ENCODE data around the gene SPAG16. TPM values are rescaled to one million over a fixed set of nuclear protein-coding genes. Genes with fewer than 3 reads are reported as not detected.

The SPAG16 gene
- total RNA-seq, 2 donors from 2014 or later, result 15.5 to 22.8 TPM

GRCh38 chr2:213789940-213790339, 505.7 kb downstream of the SPAG16 start:
- H3K4me3 ChIP-seq, result no peak overlapping the region
- TF ChIP-seq CTCF (IDR thresholded peaks at IDR 0.05), result no peak
- no peak for TF ChIP-seq POLR2A (IDR thresholded peaks at IDR 0.05)
- H3K9me3 ChIP-seq, result no peaks in the 10 kb centered on the region
- intact Hi-C loops (cut with DNase I), result no loop called here
- 73 to 74% methylated on average over 1 of the region's 1 CpG for WGBS, 2 donors
- no peaks in the 10 kb centered on the region for H3K27me3 ChIP-seq
- H3K4me1 ChIP-seq, result no peaks in the 10 kb centered on the region
- ATAC-seq, result no peak
- no peak for DNase-seq
- no peak overlapping the region for H3K27ac ChIP-seq
- no peaks in the 10 kb centered on the region for H3K36me3 ChIP-seq (replicated peaks in 1 of 2; ENCODE audit: insufficient read depth in 1 of 2, low read depth in 2 of 2)

- Histone ChIP-seq H3K36me3 (replicated peaks in 1 of 2; ENCODE audit: insufficient read depth in 1 of 2, low read depth in 2 of 2) (no peaks in the 10 kb centered on the region), H3K9me3 (no peaks in the 10 kb centered on the region), H3K27ac (no peak overlapping the region), H3K27me3 (no peaks in the 10 kb centered on the region), H3K4me1 (no peaks in the 10 kb centered on the region), H3K4me3 (no peak overlapping the region)
- 82 to 95% methylated on average over 3 of the region's 3 CpGs for WGBS, 2 donors
- intact Hi-C loops (cut with DNase I), result no loop called here
- ATAC-seq (no peak), DNase-seq (no peak)
- TF ChIP-seq POLR2A (IDR thresholded peaks at IDR 0.05) (no peak), CTCF (IDR thresholded peaks at IDR 0.05) (no peak)
Observed at GRCh38 chr2:213792045-213792444, 507.8 kb downstream of the SPAG16 start.

GRCh38 chr2:213806125-213806726, 522.0 kb downstream of the SPAG16 start:
- DNase-seq (no peak), ATAC-seq (no peak)
- no peak overlapping the region for H3K27ac ChIP-seq
- peaks cover 4% of the 10 kb centered on the region for H3K4me1 ChIP-seq
- H3K27me3 ChIP-seq, result no peaks in the 10 kb centered on the region
- H3K4me3 ChIP-seq, result no peak overlapping the region
- no peaks in the 10 kb centered on the region for H3K9me3 ChIP-seq
- TF ChIP-seq CTCF (IDR thresholded peaks at IDR 0.05), result peak in 5 of 7 experiments; percentile 14 to 36 (median 30)
- TF ChIP-seq POLR2A (IDR thresholded peaks at IDR 0.05), result no peak
- intact Hi-C loops (cut with DNase I), result no loop called here
- no peaks in the 10 kb centered on the region for H3K36me3 ChIP-seq (replicated peaks in 1 of 2; ENCODE audit: insufficient read depth in 1 of 2, low read depth in 2 of 2)
- 8 to 9% methylated on average over 1 of the region's 1 CpG for WGBS, 2 donors

DNA sequence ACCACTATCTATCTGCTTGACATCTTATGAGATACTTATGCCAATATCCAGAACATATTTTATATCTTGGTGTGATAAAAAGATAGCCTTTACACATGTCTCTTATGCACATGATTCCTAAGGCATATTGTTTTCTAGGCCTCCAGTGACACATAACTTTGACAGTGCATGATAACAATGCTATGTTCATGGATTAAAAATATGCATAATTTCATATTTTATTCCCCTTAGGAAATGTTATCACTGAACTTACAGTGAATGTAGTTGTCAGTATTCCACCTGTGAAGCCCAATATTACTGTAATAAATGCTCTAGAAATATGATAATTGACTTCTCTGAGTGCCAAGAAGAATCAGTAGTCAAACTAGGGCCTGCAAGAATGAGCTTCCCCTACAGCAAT, 532.3 kb downstream of the SPAG16 start:
- H3K4me1 ChIP-seq, result no peaks in the 10 kb centered on the region
- no peak for ATAC-seq
- H3K27me3 ChIP-seq, result no peaks in the 10 kb centered on the region

More for the DNA sequence above, 532.3 kb downstream of the SPAG16 start:
- no peaks in the 10 kb centered on the region for H3K36me3 ChIP-seq (replicated peaks in 1 of 2; ENCODE audit: insufficient read depth in 1 of 2, low read depth in 2 of 2)
- no peaks in the 10 kb centered on the region for H3K9me3 ChIP-seq
- no peak overlapping the region for H3K27ac ChIP-seq
- intact Hi-C loops (cut with DNase I), result no loop called here
- no peak overlapping the region for H3K4me3 ChIP-seq
- no peak for DNase-seq
- TF ChIP-seq POLR2A (IDR thresholded peaks at IDR 0.05), result no peak
- TF ChIP-seq CTCF (IDR thresholded peaks at IDR 0.05), result no peak

Measured in body of pancreas (tissue), 4 donors.